GM12878 (cell line): ENCODE results near the gene EVA1A. TPM values are rescaled to one million over a fixed set of nuclear protein-coding genes. Genes with fewer than 3 reads are reported as not detected.

Experiments used
- ATAC-seq: fragments of 200-7000 bp; cut with Tn5 transposase; 3 replicates; pipeline ENCODE4 v1.9.1; 2020; ENCODE audit warnings: mild to moderate bottlenecking, moderate library complexity
- BruUV-seq: library from RNA; stranded (reverse); fragments of 400-500 nt; replicated peaks from 2 replicates; lab custom pipeline; 2021; lab: Mats Ljungman, UMichigan
- CTCF ChIA-PET: fragments of 300-600 bp; sonication (Branson Sonifier 250); formaldehyde crosslinking; extraction: SDS; loops from one replicate; lab custom pipeline; 2021; ENCODE audit warnings: inconsistent platforms; lab: Yijun Ruan, JAX
- POLR2A ChIA-PET: fragments of 350-600 bp; formaldehyde crosslinking; extraction: SDS; loops from one replicate; lab custom pipeline; 2021; ENCODE audit warnings: inconsistent platforms; lab: Charles Lee
- RAD21 ChIA-PET: fragments of 300-600 bp; sonication (Branson Sonifier 250); formaldehyde crosslinking; loops from one replicate; lab custom pipeline; 2023; ENCODE audit warnings: antibody characterized with exemption; ENCODE audit not compliant: unreplicated experiment; lab: Charles Lee
- SMC1A ChIA-PET: fragments of 300-600 bp; sonication (Branson Sonifier 250); formaldehyde crosslinking; loops from one replicate; lab custom pipeline; 2023; ENCODE audit not compliant: unreplicated experiment, uncharacterized antibody; lab: Charles Lee
- DNase-seq: peaks from one replicate; pipeline ENCODE4 v3.0.0-alpha.2; 2011; ENCODE audit warnings: low read depth, low spot score
- FAIRE-seq: peaks from 3 replicates; lab custom pipeline; 2011; peaks lifted over from hg19 to GRCh38; lab: Jason Lieb, UNC
- H2AFZ ChIP-seq: 2 replicates; pipeline ENCODE4 v1.6.0; 2011; ENCODE audit warnings: low read depth, low read length, control low read depth; ENCODE audit not compliant: control insufficient read depth
- H3K27ac ChIP-seq: 2 replicates; pipeline ENCODE4 v1.5.1; 2011; ENCODE audit warnings: control low read depth; ENCODE audit not compliant: control insufficient read depth, insufficient read depth
- H3K27me3 ChIP-seq, 2 experiments: replicated peaks in 1 of 2; 2 replicates each; pipeline versions ENCODE4 v1.6.0 to v1.6.1; 2011; ENCODE audit warnings: low read length in 1 of 2; ENCODE audit not compliant: control insufficient read depth in 2 of 2, insufficient read depth in 2 of 2
- H3K36me3 ChIP-seq, 2 experiments: 2 replicates each; pipeline ENCODE4 v1.5.1; 2011; ENCODE audit warnings: low read length in 1 of 2; ENCODE audit not compliant: control insufficient read depth in 2 of 2, insufficient read depth in 2 of 2
- H3K4me1 ChIP-seq: 2 replicates; pipeline ENCODE4 v1.6.1; 2011; ENCODE audit warnings: mild to moderate bottlenecking, low read length, moderate library complexity, mixed read lengths; ENCODE audit not compliant: control insufficient read depth, insufficient read depth
- H3K4me2 ChIP-seq: 2 replicates; pipeline ENCODE4 v1.6.0; 2011; ENCODE audit warnings: control low read depth; ENCODE audit not compliant: control insufficient read depth, insufficient read depth
- H3K4me3 ChIP-seq: fragments of 200-600 bp; sonication (generic); 2 replicates; pipeline ENCODE4 v1.5.1; 2016
- H3K79me2 ChIP-seq: 2 replicates; pipeline ENCODE4 v1.6.0; 2011; ENCODE audit warnings: low read length; ENCODE audit not compliant: control insufficient read depth, insufficient read depth
- H3K9ac ChIP-seq: 2 replicates; pipeline ENCODE4 v1.8.0; 2011; ENCODE audit warnings: low read length, control low read depth, mixed read lengths; ENCODE audit not compliant: control insufficient read depth, insufficient read depth
- H3K9me3 ChIP-seq: replicated peaks from 3 replicates; pipeline ENCODE4 v1.5.1; 2011; ENCODE audit warnings: mild to moderate bottlenecking, low read length; ENCODE audit not compliant: control insufficient read depth, insufficient read depth
- H4K20me1 ChIP-seq: 2 replicates; pipeline ENCODE4 v1.6.0; 2011; ENCODE audit not compliant: control insufficient read depth, insufficient read depth
- ELK1 ChIP-seq: IDR thresholded peaks from 2 replicates; pipeline ENCODE4 v1.6.1; 2012; ENCODE audit warnings: low read depth, low read length, improper control_type of control experiment
- HCFC1 ChIP-seq: fragments of 150-350 bp; IDR thresholded peaks from 2 replicates; pipeline ENCODE4 v1.6.1; 2014; ENCODE audit warnings: low read length
- HDAC2 ChIP-seq: fragments of 200-600 bp; sonication (generic); IDR thresholded peaks from 2 replicates; pipeline ENCODE4 v1.6.1; 2017
- IKZF2 ChIP-seq, 2 experiments: fragments of 450-650 bp; IDR thresholded peaks; 2 replicates each; pipeline ENCODE4 v1.6.1; 2017; ENCODE audit warnings: mild to moderate bottlenecking in 2 of 2, moderate library complexity in 2 of 2
- KAT2A ChIP-seq: conservative IDR thresholded peaks from 2 replicates; pipeline ENCODE4 v1.6.1; 2011; ENCODE audit warnings: low read depth, low read length; ENCODE audit not compliant: control insufficient read depth
- NFXL1 ChIP-seq: fragments of 450-650 bp; IDR thresholded peaks from 2 replicates; pipeline ENCODE4 v1.6.1; 2017; ENCODE audit warnings: antibody characterized with exemption, mild to moderate bottlenecking, borderline replicate concordance
- REST ChIP-seq: IDR thresholded peaks from 2 replicates; pipeline ENCODE4 v1.6.1; 2012; ENCODE audit warnings: mild to moderate bottlenecking, low read depth, low read length
- TCF12 ChIP-seq: IDR thresholded peaks from 2 replicates; pipeline ENCODE4 v1.6.1; 2011; ENCODE audit warnings: low read depth, mild to moderate bottlenecking, low read length
- ZBTB4 ChIP-seq: fragments of 450-650 bp; formaldehyde crosslinking; IDR thresholded peaks from 2 replicates; pipeline ENCODE4 v1.4.0; 2022; ENCODE audit warnings: mild to moderate bottlenecking, moderate library complexity
- ZNF207 ChIP-seq: fragments of 450-650 bp; IDR thresholded peaks from 2 replicates; pipeline ENCODE4 v1.6.1; 2014; ENCODE audit warnings: antibody characterized with exemption, mild to moderate bottlenecking, borderline replicate concordance
- WGBS: methylation state at CpG from one replicate; pipeline ENCODE4 v1.1.6; 2016; ENCODE audit warnings: low lambda C conversion rate; ENCODE audit not compliant: insufficient replicate concordance, insufficient coverage; ENCODE audit errors: missing lambda C conversion rate; 5-methylcytosine and 5-hydroxymethylcytosine counted together
- in situ Hi-C: fragments of 300-500 bp; cut with MboI; formaldehyde crosslinking; loops from 9 replicates; pipeline ENCODE4 v1.14.3; 2018; ENCODE audit warnings: mixed read lengths
- intact Hi-C: fragments of 100-400 bp; cut with micrococcal nuclease; formaldehyde crosslinking; loops from one replicate; pipeline ENCODE4 v1.14.2; 2022; ENCODE audit not compliant: unreplicated experiment
- polyA plus RNA-seq, 11 experiments: library from polyadenylated mRNA; depleted of rRNA in 4 of 11; unstranded in 6 of 11; stranded (reverse) in 5 of 11; fragments of >200 nt; fragmentation: Nextera tagmentation in 4 of 11; fragmentation: Illumina TruSeq in 1 of 11; extraction: Ambion mirVana in 4 of 11; extraction: Trizol in 1 of 11; gene quantifications; 1 replicate in 1 of 11; 2 replicates in 10 of 11; pipeline versions ENCODE4 v1.2.1 to v1.2.3, GENCODE V29; 2011 to 2016; ENCODE audit warnings: inconsistent platforms in 2 of 11, missing spikeins in 2 of 11, low read depth in 1 of 11
- total RNA-seq, 4 experiments: library from RNA; depleted of rRNA in 3 of 4; stranded (reverse); fragments of >200 nt in 3 of 4; fragmentation: Illumina TruSeq in 1 of 4; extraction: Trizol in 1 of 4; gene quantifications; 2 replicates each; pipeline versions ENCODE4 v1.2.1 to v1.2.3, GENCODE V29; 2013 to 2021

The EVA1A gene
- total and polyA plus RNA-seq, 10 of the 15 experiments (the other 5 are each of a cell fraction or from before 2014, with no cell fraction given): 0.13 to 1.0 (median 0.34) TPM; not detected in 5

- TF ChIP-seq IKZF2 (IDR thresholded peaks at IDR 0.05): peak; percentile 25 to 42; a peak in 2 of 4 replicates
- TF ChIP-seq ZBTB4: no peak
- TF ChIP-seq, all 136 proteins: peak for 7
Observed at GRCh38 chr2:75516378-75517360, 44.1 kb downstream of the EVA1A start (continued).

GRCh38 chr2:75515584-75516368 lies 45.0 kb downstream of the EVA1A start:
- no peak for FAIRE-seq
- SMC1A ChIA-PET: interaction anchor here (0.6 to 0.7 kb wide), 2 partner anchors 52 to 62 kb away, joined by 3 read pairs; no protein-coding TSS in a partner anchor
- TF ChIP-seq ZNF207: no peak
- TF ChIP-seq REST: no peak
- TF ChIP-seq HCFC1: no peak
- TF ChIP-seq HDAC2: no peak
- no peak for TF ChIP-seq KAT2A
- no peak for TF ChIP-seq ELK1
- TF ChIP-seq TCF12: no peak
- no peak for TF ChIP-seq NFXL1

More at GRCh38 chr2:75515584-75516368, 45.0 kb downstream of the EVA1A start:
- intact Hi-C loops (no loop called here), in situ Hi-C loops (no loop called here)
- Histone ChIP-seq H3K9me3 (peaks cover 2% of the 10 kb centered on the region; the same call in 1 of the 3 replicates), H2AFZ (no peak overlapping the region), H3K27me3 (peaks cover 0 to 2% of the 10 kb centered on the region in 2 experiments; a peak in 1 of 4 replicates), H3K9ac (no peak overlapping the region), H3K4me3 (no peak overlapping the region), H3K36me3 (no peaks in the 10 kb centered on the region), H3K79me2 (no peaks in the 10 kb centered on the region), H3K27ac (no peak overlapping the region), H3K4me2 (no peak overlapping the region), H3K4me1 (no peaks in the 10 kb centered on the region), H4K20me1 (no peaks in the 10 kb centered on the region)
- ChIA-PET CTCF (no interaction called here), RAD21 (no interaction called here), POLR2A (no interaction called here)
- DNase-seq (no peak), ATAC-seq (no peak)
- 33% methylated on average over 7 of the region's 7 CpGs for WGBS
- no TSS peak for BruUV-seq
